RCC 7860 (cell line): ENCODE data around the gene R3HDM4.

Source experiments
- DNase-seq: peaks from one replicate; pipeline ENCODE4 v3.0.0-alpha.2; 2015; ENCODE audit warnings: low spot score
- FAIRE-seq: peaks from 2 replicates; lab custom pipeline; 2012; peaks lifted over from hg19 to GRCh38; lab: Jason Lieb, UNC

The R3HDM4 gene

GRCh38 chr19:917323-918151, 4.5 kb upstream of the R3HDM4 start, which contains the start of gene KISS1R:
TSS of gene KISS1R (plus strand) at chr19:917333. CDS start at chr19:917503, 170 bp downstream.
- FAIRE-seq (no peak), DNase-seq (no peak)

- no peak for FAIRE-seq
- no peak for DNase-seq
Measured at GRCh38 chr19:916645-917322, 3.8 kb upstream of the R3HDM4 start.

GRCh38 chr19:912181-913079, 589 bp downstream of the R3HDM4 start:
- DNase-seq (no peak), FAIRE-seq (no peak)

- DNase-seq (no peak), FAIRE-seq (no peak)
Measured at GRCh38 chr19:911197-912033, 1.6 kb downstream of the R3HDM4 start.

GRCh38 chr19:907183-907853, 5.7 kb downstream of the R3HDM4 start:
- no peak for FAIRE-seq
- no peak for DNase-seq

- DNase-seq (no peak), FAIRE-seq (no peak)
Measured at GRCh38 chr19:906480-906879, 6.5 kb downstream of the R3HDM4 start.

- DNase-seq (no peak), FAIRE-seq (no peak)
Measured at GRCh38 chr19:904545-904944, 8.5 kb downstream of the R3HDM4 start.

- DNase-seq (no peak), FAIRE-seq (no peak)
Measured at GRCh38 chr19:903266-903797, 9.7 kb downstream of the R3HDM4 start.

GRCh38 chr19:902446-903226, 10.4 kb downstream of the R3HDM4 start:
- no peak for FAIRE-seq
- DNase-seq, result no peak

GRCh38 chr19:902093-902370, 11.0 kb downstream of the R3HDM4 start:
- FAIRE-seq, result no peak
- no peak for DNase-seq

GRCh38 chr19:901216-902092, 11.6 kb downstream of the R3HDM4 start:
- DNase-seq (no peak), FAIRE-seq (no peak)

- FAIRE-seq (no peak), DNase-seq (no peak)
Measured at GRCh38 chr19:900302-901111, 12.5 kb downstream of the R3HDM4 start.

- no peak for FAIRE-seq
- DNase-seq, result no peak
Measured at GRCh38 chr19:900043-900301, 13.0 kb downstream of the R3HDM4 start.

- FAIRE-seq (no peak), DNase-seq (no peak)
Measured at GRCh38 chr19:899336-900042, 13.5 kb downstream of the R3HDM4 start.

- no peak for FAIRE-seq
- no peak for DNase-seq
Measured at GRCh38 chr19:898663-899062, 14.4 kb downstream of the R3HDM4 start.

GRCh38 chr19:897442-898039, 15.5 kb downstream of the R3HDM4 start:
- DNase-seq (no peak), FAIRE-seq (no peak)
